IMR-90 (cell line): ENCODE measurements around the gene NKD1.

Experiments
- CEBPB ChIP-seq: IDR thresholded peaks from 2 replicates; pipeline ENCODE4 v1.6.1; 2012; ENCODE audit warnings: low read depth, low read length, improper control_type of control experiment
- CTCF ChIP-seq: conservative IDR thresholded peaks from 2 replicates; pipeline ENCODE4 v1.5.1; 2012; ENCODE audit warnings: mild to moderate bottlenecking, low read depth, low read length, improper control_type of control experiment
- FOS ChIP-seq: fragments of 150-350 bp; IDR thresholded peaks from 2 replicates; pipeline ENCODE4 v1.6.1; 2016; ENCODE audit warnings: low read depth, low read length
- MAFK ChIP-seq: IDR thresholded peaks from 2 replicates; pipeline ENCODE4 v1.6.1; 2012; ENCODE audit warnings: low read depth, low read length, improper control_type of control experiment
- POLR2A ChIP-seq: IDR thresholded peaks from 2 replicates; pipeline ENCODE4 v1.6.1; 2012; ENCODE audit warnings: mild to moderate bottlenecking, low read depth, low read length
- RCOR1 ChIP-seq: IDR thresholded peaks from 2 replicates; pipeline ENCODE4 v1.6.1; 2012; ENCODE audit warnings: mild to moderate bottlenecking, low read length, improper control_type of control experiment; ENCODE audit not compliant: insufficient replicate concordance
- RFX5 ChIP-seq: IDR thresholded peaks from 2 replicates; pipeline ENCODE4 v1.8.0; 2012; ENCODE audit warnings: low read depth, mild to moderate bottlenecking, low read length, moderate library complexity
- SMC3 ChIP-seq: fragments of 150-350 bp; IDR thresholded peaks from 2 replicates; pipeline ENCODE4 v1.6.1; 2016; ENCODE audit warnings: low read depth, mild to moderate bottlenecking, antibody characterized with exemption, low read length, moderate library complexity
- USF2 ChIP-seq: fragments of 150-350 bp; IDR thresholded peaks from 2 replicates; pipeline ENCODE4 v1.6.1; 2017; ENCODE audit warnings: mild to moderate bottlenecking, antibody characterized with exemption, low read length, low read depth

- TF ChIP-seq CTCF (no peak), MAFK (no peak), POLR2A (no peak), CEBPB (no peak), USF2 (no peak), SMC3 (no peak), RFX5 (no peak), RCOR1 (no peak), FOS (no peak)
These were observed 50.2 kb downstream of the NKD1 start for GRCh38 chr16:50598256-50598894.
